Measurements from ENCODE around the gene KRT17.

Gene KRT17

DNA sequence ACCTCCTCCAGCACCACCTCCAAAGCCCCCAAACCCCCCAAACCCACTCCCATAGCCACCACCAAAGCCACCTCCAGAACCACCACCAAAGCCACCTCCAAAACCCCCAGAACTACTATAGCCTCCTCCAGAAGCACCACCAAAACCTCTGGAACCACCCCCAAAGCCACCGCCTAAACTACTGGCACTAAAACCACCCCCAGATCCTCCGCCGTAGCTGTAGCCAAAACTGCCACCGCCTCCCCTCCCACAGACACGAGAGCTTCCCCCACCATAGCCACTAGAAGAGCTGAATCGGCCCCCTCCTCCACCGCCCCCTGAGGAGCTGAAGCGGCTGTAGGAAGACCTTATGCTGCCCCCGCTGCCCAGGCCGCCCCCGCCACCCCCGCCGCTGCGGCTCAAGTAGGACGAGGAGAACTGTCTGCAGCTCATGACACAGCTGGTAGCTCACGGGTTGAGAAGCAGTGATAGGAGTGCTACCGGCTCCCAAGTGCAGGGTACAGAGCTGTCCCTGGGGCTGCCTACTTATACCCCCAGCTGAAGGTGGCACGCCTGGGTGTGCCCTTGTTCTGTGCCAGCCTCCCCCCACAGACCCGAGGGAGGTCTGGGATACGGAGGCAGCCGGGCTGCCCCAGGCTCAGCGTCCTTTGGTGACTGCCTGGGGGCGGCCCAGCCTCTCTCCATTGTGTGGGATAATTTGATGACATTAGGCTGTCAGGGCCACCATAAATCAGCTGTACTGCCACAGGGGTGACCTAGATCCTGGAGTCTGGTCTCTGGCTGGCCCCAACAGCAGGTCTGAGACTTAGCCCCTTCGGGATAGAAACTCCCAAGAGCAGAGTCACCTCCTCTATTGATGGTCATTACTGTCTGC lies 52.6 kb downstream of the KRT17 start, which contains the start of gene KRT9:
Gene KRT9, minus strand, starts transcription at position 499 of the 874 bp plus-strand sequence. Its CDS starts 67 bp downstream, at position 432.
- no peak for DNase-seq (ENCODE audit: low read depth)

Data from activated T-cell treated with anti-CD3 and anti-CD28 coated beads for 24 hours (primary cell).